ENCODE results near the gene GNB1L. TPM values are rescaled to one million over a fixed set of nuclear protein-coding genes. Genes with fewer than 3 reads are reported as not detected.

The GNB1L gene
- total and polyA plus RNA-seq, 4 donors: 4.3 to 12.6 (median 4.8) TPM

DNA sequence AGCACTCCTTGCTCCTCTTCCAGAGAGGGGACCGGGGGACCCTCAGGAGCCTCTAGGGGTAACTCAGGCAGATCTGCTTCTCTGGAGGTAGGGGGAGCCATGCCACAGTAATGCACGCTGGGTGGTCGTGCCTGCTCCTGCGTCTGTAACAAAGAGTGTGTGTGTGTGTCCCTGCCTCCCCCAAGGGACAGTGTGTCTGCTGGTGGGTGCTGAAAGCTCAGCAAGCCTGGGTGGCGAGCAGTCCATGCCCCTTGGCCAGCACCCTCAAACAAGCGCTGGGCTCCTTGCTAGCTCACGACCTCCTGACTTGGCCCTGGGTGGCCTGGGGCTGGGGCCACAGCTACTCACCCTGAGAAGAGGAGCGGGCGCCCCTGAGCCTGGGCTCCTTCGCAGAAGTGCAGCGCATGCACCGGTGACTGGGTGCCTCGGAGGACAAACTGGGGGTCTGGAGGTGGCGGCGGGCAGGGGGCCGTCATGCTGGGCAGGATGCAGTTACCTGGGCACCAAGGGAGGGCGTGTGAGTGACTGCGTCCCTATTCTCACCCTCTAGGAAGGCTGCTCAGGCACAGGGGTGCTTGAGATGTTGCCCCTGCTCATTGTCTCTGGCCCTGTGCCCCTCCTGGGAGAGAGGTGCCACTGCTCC lies 33.7 kb downstream of the GNB1L start:
- peak in 1 of 2 donors; percentile 72 for DNase-seq
- WGBS, 2 donors: 95 to 96% methylated on average over 18 of the region's 18 CpGs
- no peaks in the 10 kb centered on the region for H3K36me3 ChIP-seq (ENCODE audit: control insufficient read depth in 1 of 2, insufficient read depth in 2 of 2, low read length in 1 of 2)

DNA sequence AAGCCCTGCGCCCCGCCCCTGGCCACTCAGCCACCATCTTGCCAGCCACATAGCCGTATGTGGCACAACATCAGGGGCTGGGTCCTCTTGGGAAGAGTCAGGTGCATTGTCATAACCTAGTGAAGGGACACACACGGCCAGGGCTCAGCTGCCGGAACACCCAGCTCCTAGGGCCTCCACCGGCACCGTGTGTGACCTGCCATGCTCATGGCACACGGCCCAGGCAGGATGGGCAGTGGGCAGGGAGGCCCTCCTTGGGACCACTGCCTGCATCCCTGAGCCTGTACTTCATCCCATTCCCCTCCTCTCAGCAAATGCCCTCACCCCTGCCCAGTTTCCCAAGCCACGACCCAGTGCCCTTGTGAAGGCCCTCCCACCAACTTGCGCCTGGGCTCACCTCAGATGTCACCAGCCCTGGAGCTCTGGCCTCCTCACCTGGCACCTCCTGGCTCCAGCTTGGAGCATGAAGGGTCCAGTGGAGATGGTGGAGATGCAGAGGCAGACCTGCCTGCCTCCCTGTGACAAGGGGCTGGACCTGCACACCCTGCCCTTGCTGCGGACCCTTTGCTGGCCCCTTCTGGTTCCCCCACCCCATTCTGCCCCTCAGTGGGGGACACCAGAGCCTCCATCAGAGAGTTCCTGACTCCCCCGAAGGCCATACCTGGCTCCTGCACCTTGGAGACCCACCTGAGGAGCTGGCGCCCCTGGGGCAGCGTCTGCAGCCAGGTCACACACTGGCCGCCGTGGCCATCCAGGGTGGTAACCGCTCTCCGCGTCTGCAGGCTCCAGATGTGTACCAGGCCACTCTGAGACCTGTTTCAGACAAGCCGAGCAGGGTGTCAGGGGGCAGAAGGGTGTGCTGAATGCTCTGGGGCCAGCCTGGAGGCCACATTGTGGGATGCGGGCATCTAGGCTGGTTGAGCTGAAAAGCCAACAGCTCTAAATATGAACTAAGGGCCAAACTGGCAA lies 34.5 kb downstream of the GNB1L start:
- intact Hi-C loops (cut with DNase I): no loop called here
- DNase-seq (peak in 1 of 2 donors; percentile 73), ATAC-seq (ENCODE audit: low FRiP score) (no peak)
- no peaks in the 10 kb centered on the region for H3K9me3 ChIP-seq (ENCODE audit: control insufficient read depth, low read length)
- no peaks in the 10 kb centered on the region for H3K4me1 ChIP-seq (ENCODE audit: control insufficient read depth in 1 of 2, insufficient read depth in 2 of 2, low read length in 2 of 2)
- H3K27ac ChIP-seq (ENCODE audit: low read depth in 1 of 2, low read length in 2 of 2): no peak overlapping the region
- WGBS, 2 donors: 95 to 96% methylated on average over 21 of the region's 21 CpGs
- H3K36me3 ChIP-seq (ENCODE audit: control insufficient read depth in 1 of 2, insufficient read depth in 2 of 2, low read length in 1 of 2): no peaks in the 10 kb centered on the region
- H3K27me3 ChIP-seq (ENCODE audit: control insufficient read depth in 1 of 2, insufficient read depth in 2 of 2, low read length in 1 of 2): no peaks in the 10 kb centered on the region
- no peak overlapping the region for H3K4me3 ChIP-seq (ENCODE audit: low read length in 2 of 2)

More for the DNA sequence above, 33.7 kb downstream of the GNB1L start:
- Histone ChIP-seq H3K27ac (ENCODE audit: low read depth in 1 of 2, low read length in 2 of 2) (no peak overlapping the region), H3K27me3 (ENCODE audit: control insufficient read depth in 1 of 2, insufficient read depth in 2 of 2, low read length in 1 of 2) (no peaks in the 10 kb centered on the region), H3K4me3 (ENCODE audit: low read length in 2 of 2) (no peak overlapping the region), H3K9me3 (ENCODE audit: control insufficient read depth, low read length) (no peaks in the 10 kb centered on the region), H3K4me1 (ENCODE audit: control insufficient read depth in 1 of 2, insufficient read depth in 2 of 2, low read length in 2 of 2) (no peaks in the 10 kb centered on the region)
- intact Hi-C loops (cut with DNase I): no loop called here
- ATAC-seq (ENCODE audit: low FRiP score): no peak

DNA sequence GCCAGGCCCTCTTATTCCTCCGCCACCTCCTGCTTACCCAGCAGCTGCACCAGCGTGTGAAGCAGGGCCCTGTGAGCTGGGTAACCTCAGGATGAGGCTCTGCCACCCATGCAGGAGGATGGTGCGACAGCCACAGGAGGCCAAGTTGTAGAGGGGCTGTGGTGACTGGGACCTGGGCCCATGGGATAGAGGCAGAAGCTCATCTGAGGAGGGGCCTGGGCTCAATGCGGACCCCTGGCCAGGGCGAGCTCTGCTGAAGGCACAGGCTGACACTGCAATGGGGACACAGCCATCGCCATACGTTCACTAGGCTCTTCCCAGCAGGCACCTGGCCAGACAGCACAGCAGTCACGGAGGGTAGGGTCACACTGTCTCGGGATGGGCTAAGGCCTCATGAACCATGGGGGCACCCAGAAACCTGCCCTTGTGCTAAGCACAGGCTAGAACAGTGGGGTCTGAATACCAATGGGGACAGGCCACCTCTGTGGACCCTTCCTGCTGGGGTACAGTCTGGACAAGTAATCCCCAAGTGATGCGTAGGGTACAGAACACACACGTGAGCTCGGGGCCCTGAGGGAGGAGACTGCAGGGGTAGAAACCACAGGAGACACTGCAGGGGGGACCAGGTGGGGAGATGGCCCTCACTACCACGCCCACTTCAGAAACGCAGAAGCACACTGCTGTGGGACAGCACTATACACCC lies 35.3 kb downstream of the GNB1L start:
- intact Hi-C loops (cut with DNase I): no loop called here
- WGBS, 2 donors: 95 to 96% methylated on average over 14 of the region's 14 CpGs
- no peak for ATAC-seq (ENCODE audit: low FRiP score)

DNA sequence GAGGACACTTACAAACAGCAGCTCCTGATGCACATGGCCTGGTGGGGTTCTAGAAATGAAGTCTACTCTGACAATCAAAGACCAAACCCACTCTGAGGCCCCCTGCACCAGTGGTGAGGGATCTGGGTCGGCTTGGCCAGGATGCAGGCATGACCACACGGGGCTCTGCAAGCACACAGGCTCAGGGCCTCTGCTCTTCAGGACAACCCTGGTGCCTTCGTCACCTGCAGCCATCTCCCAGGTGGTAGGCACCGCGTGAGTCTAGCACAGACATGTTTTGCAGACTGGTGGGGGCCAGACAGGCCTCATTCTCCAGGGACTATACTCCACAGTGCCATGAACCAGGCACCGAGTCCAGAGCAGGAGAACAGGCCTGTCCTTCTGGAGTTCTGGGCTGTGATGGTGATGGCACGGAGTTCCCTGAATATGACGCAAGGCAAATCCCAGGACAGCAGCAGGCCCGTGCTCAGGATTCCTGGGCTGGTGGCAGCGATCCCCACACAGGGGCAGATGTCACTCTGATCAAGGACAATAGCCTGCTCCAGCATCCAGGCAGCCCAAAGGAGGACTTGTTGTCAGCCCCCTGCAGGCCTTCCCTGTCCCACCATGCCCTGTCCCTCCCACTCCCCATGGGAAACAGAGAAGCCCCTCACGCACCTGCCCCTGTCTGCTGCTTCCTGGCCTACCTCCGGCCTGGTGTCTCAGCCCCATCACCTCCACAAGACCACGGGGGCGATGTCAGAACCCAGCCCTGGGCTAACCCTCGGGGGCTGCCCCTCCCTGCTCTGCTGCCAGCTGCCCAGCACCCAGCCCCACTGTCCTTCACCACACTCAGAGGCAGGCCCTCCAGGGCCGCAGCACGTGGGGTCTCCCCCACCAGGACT lies 36.1 kb downstream of the GNB1L start:
- WGBS, 2 donors: 90 to 93% methylated on average over 17 of the region's 17 CpGs
- Histone ChIP-seq H3K36me3 (ENCODE audit: control insufficient read depth in 1 of 2, insufficient read depth in 2 of 2, low read length in 1 of 2) (no peaks in the 10 kb centered on the region), H3K27ac (ENCODE audit: low read depth in 1 of 2, low read length in 2 of 2) (no peak overlapping the region), H3K9me3 (ENCODE audit: control insufficient read depth, low read length) (no peaks in the 10 kb centered on the region), H3K4me3 (ENCODE audit: low read length in 2 of 2) (no peak overlapping the region), H3K4me1 (ENCODE audit: control insufficient read depth in 1 of 2, insufficient read depth in 2 of 2, low read length in 2 of 2) (no peaks in the 10 kb centered on the region), H3K27me3 (ENCODE audit: control insufficient read depth in 1 of 2, insufficient read depth in 2 of 2, low read length in 1 of 2) (no peaks in the 10 kb centered on the region)
- ATAC-seq (ENCODE audit: low FRiP score) (no peak), DNase-seq (peak in 1 of 2 donors; percentile 64)
- intact Hi-C loops (cut with DNase I): no loop called here

More for the DNA sequence above, 35.3 kb downstream of the GNB1L start:
- H3K9me3 ChIP-seq (ENCODE audit: control insufficient read depth, low read length): no peaks in the 10 kb centered on the region
- H3K4me3 ChIP-seq (ENCODE audit: low read length in 2 of 2): no peak overlapping the region
- peak in 1 of 2 donors; percentile 65 for DNase-seq
- H3K27ac ChIP-seq (ENCODE audit: low read depth in 1 of 2, low read length in 2 of 2): no peak overlapping the region
- H3K36me3 ChIP-seq (ENCODE audit: control insufficient read depth in 1 of 2, insufficient read depth in 2 of 2, low read length in 1 of 2): no peaks in the 10 kb centered on the region
- no peaks in the 10 kb centered on the region for H3K27me3 ChIP-seq (ENCODE audit: control insufficient read depth in 1 of 2, insufficient read depth in 2 of 2, low read length in 1 of 2)
- H3K4me1 ChIP-seq (ENCODE audit: control insufficient read depth in 1 of 2, insufficient read depth in 2 of 2, low read length in 2 of 2): no peaks in the 10 kb centered on the region

DNA sequence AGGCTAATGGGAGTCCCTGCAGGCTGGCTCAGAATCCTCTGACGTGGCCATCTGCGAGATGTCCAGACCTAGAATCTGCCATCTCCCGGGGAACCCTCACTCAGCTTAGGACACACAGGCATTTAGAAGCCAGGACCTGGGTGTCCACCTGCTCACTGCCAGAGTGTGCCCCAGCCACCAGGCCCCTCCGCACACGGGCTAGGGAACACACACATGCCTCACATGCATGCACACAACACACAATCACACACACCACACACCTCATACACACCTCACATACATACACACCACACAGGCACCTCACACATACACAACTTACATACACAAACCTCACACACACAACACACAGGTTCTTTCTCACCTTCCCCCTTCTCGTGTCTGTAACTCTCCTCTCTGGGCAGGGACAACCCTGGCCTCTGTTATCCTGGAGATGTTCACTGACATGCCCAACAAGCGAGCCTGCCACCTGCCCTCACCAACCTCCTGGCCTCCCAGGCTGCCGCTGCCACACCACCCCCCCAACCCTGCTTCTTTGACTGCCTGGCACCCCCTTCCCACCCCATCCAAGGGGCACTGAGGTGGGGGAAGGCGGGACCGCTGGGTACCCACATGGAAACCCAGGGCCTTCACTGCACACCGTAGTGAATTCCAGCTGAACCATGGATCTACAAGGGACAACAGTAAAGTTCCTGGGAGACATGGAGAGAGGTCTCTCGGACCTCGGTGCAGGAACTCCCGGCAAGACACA lies 38.1 kb downstream of the GNB1L start:
- DNase-seq: no peak
- WGBS, 2 donors: 95 to 96% methylated on average over 14 of the region's 14 CpGs
- Histone ChIP-seq H3K27ac (ENCODE audit: low read depth in 1 of 2, low read length in 2 of 2) (no peak overlapping the region), H3K36me3 (ENCODE audit: control insufficient read depth in 1 of 2, insufficient read depth in 2 of 2, low read length in 1 of 2) (no peaks in the 10 kb centered on the region), H3K4me3 (ENCODE audit: low read length in 2 of 2) (no peak overlapping the region), H3K4me1 (ENCODE audit: control insufficient read depth in 1 of 2, insufficient read depth in 2 of 2, low read length in 2 of 2) (no peaks in the 10 kb centered on the region), H3K27me3 (ENCODE audit: control insufficient read depth in 1 of 2, insufficient read depth in 2 of 2, low read length in 1 of 2) (no peaks in the 10 kb centered on the region), H3K9me3 (ENCODE audit: control insufficient read depth, low read length) (no peaks in the 10 kb centered on the region)
- ATAC-seq (ENCODE audit: low FRiP score): no peak
- intact Hi-C loops (cut with DNase I): no loop called here

DNA sequence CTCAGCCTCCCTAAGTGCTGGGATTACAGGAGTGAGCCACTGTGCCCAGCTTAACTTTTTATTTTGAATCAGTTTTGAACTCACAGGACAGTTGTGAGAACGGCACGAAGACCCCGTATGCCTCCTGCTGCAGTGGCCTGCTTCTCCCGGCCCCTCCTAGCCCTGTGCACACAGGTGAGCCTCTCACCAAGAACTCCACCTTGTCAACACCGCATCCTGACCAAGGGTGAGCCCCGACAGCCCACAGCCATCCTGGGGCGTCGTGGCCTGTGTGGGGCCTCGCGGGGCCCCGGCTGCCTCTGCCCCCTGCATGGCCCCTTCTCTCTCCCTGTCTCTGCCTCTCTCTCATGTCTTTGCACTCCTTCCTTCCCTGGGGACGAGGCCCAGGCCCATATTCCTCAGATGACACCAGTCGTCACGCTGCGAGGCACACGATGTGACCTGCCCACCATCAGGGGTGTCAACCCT lies 38.8 kb downstream of the GNB1L start:
- Histone ChIP-seq H3K4me3 (ENCODE audit: low read length in 2 of 2) (no peak overlapping the region), H3K27me3 (ENCODE audit: control insufficient read depth in 1 of 2, insufficient read depth in 2 of 2, low read length in 1 of 2) (no peaks in the 10 kb centered on the region), H3K9me3 (ENCODE audit: control insufficient read depth, low read length) (no peaks in the 10 kb centered on the region), H3K4me1 (ENCODE audit: control insufficient read depth in 1 of 2, insufficient read depth in 2 of 2, low read length in 2 of 2) (no peaks in the 10 kb centered on the region), H3K36me3 (ENCODE audit: control insufficient read depth in 1 of 2, insufficient read depth in 2 of 2, low read length in 1 of 2) (no peaks in the 10 kb centered on the region), H3K27ac (ENCODE audit: low read depth in 1 of 2, low read length in 2 of 2) (no peak overlapping the region)
- ATAC-seq (ENCODE audit: low FRiP score) (no peak), DNase-seq (no peak)
- 93 to 95% methylated on average over 16 of the region's 16 CpGs for WGBS, 2 donors
- intact Hi-C loops (cut with DNase I): no loop called here

DNA sequence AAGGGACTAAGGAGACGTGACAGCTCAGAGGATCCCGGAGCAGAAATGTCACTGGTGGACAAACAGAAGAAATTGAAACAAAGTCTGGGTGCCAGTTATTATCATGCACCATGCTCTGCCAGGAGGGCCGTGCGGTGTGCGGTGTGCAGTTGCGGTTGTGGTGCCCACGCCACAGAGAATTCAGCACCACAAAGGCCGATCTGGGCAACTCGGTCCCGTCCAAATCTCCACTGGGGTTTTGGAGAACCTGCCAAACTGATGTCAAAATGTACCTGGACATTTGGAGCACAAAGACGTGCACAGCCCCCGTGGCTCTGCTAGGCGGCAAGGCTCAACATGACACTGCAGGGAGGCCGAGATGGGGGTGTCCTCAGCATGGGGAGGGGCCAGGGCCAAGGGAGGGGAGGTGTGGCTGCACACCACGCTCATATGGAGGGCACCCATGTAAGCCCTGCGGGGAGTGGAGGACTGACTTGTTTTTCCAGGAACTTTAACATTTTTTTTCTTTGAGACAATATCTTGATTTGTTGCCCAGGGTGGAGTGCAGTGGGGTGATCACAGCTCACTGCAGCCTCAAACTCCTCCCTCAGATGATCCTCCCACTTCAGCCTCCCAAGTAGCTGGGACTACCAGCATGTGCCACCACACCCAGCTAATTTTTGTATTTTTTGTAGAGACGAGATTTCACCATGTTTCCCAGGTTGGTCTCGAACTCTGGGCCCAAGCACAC lies 39.4 kb downstream of the GNB1L start:
- ATAC-seq (ENCODE audit: low FRiP score): no peak
- Histone ChIP-seq H3K4me3 (ENCODE audit: low read length in 2 of 2) (no peak overlapping the region), H3K4me1 (ENCODE audit: control insufficient read depth in 1 of 2, insufficient read depth in 2 of 2, low read length in 2 of 2) (no peaks in the 10 kb centered on the region), H3K27ac (ENCODE audit: low read depth in 1 of 2, low read length in 2 of 2) (no peak overlapping the region), H3K9me3 (ENCODE audit: control insufficient read depth, low read length) (no peaks in the 10 kb centered on the region), H3K36me3 (ENCODE audit: control insufficient read depth in 1 of 2, insufficient read depth in 2 of 2, low read length in 1 of 2) (no peaks in the 10 kb centered on the region), H3K27me3 (ENCODE audit: control insufficient read depth in 1 of 2, insufficient read depth in 2 of 2, low read length in 1 of 2) (no peaks in the 10 kb centered on the region)
- whole genome bisulfite sequencing, 2 donors: 90 to 92% methylated on average over 18 of the region's 18 CpGs
- DNase-seq: no peak
- intact Hi-C loops (cut with DNase I): no loop called here

Measured in aorta (tissue), 5 donors.